ENCODE measurements around the gene GJA5. TPM values are rescaled to one million over a fixed set of nuclear protein-coding genes. Genes with fewer than 3 reads are reported as not detected.

GJA5 gene
- total and polyA plus RNA-seq, 2 donors (not counting 1 experiment from before 2014, with no cell fraction given) = not detected

GRCh38 chr1:147758379-147759100 is 1.9 kb downstream of the GJA5 start:
- Histone ChIP-seq H3K79me2 (ENCODE audit: control insufficient read depth, insufficient read depth, low read length) (no peaks in the 10 kb centered on the region), H3K4me3 (ENCODE audit: control extremely low read depth in 1 of 5, extremely low read depth in 1 of 5, insufficient read depth in 1 of 5, low read depth in 2 of 5, low read length in 4 of 5) (no peak overlapping the region), H3K4me1 (ENCODE audit: control insufficient read depth in 2 of 2, insufficient read depth in 2 of 2, low read length in 2 of 2) (peaks cover 28% of the 10 kb centered on the region in 2 donors), H3K36me3 (replicated peaks in 1 of 2; ENCODE audit: control extremely low read depth in 1 of 2, control insufficient read depth in 1 of 2, extremely low read depth in 1 of 2, insufficient read depth in 2 of 2, low read length in 1 of 2) (no peaks in the 10 kb centered on the region), H3K9ac (ENCODE audit: low read length) (no peak overlapping the region), H2AFZ (ENCODE audit: insufficient read depth, low read depth, low read length, poor library complexity, severe bottlenecking) (no peak overlapping the region), H3K4me2 (replicated peaks; ENCODE audit: low read depth, low read length, poor library complexity, severe bottlenecking) (no peak overlapping the region), H3K27ac (ENCODE audit: low read length in 2 of 2) (no peak overlapping the region), H4K20me1 (ENCODE audit: control insufficient read depth, insufficient read depth, low read length, poor library complexity, severe bottlenecking) (no peaks in the 10 kb centered on the region), H3K27me3 (replicated peaks in 1 of 4; ENCODE audit: control extremely low read depth in 1 of 4, control insufficient read depth in 3 of 4, insufficient read depth in 4 of 4, low read length in 3 of 4) (no peaks in the 10 kb centered on the region), H3K9me3 (ENCODE audit: control extremely low read depth in 1 of 3, control insufficient read depth in 2 of 3, insufficient read depth in 1 of 3, low read length in 2 of 3) (no peaks in the 10 kb centered on the region)
- Mint-ChIP-seq H3K4me3 (no peak overlapping the region), H3K4me1 (peaks cover 23% of the 10 kb centered on the region), H3K9me3 (ENCODE audit: insufficient read depth) (no peaks in the 10 kb centered on the region), H3K27me3 (no peaks in the 10 kb centered on the region), H3K27ac (no peak overlapping the region)
- DNase-seq = no peak
- intact Hi-C loops (cut with micrococcal nuclease) = no loop called here
- ChIA-PET POLR2A (no interaction called here), CTCF (no interaction called here)
- WGBS (ENCODE audit: insufficient coverage) = 96% methylated on average over 23 of the region's 24 CpGs
- no peak for ATAC-seq (ENCODE audit: low read depth)
- TF ChIP-seq CTCF (IDR thresholded peaks at IDR 0.05) = no peak
- no peak for TF ChIP-seq EZH2 (IDR thresholded peaks at IDR 0.05; ENCODE audit: borderline replicate concordance, insufficient read depth, low read depth, low read length, poor library complexity, severe bottlenecking)
